ENCODE results near the gene ARID2.

- no peak for TF ChIP-seq SNAI1 (CRISPR knock-in tag; IDR thresholded peaks at IDR 0.05; ENCODE audit: borderline replicate concordance)
- TF ChIP-seq, protein P1, sequence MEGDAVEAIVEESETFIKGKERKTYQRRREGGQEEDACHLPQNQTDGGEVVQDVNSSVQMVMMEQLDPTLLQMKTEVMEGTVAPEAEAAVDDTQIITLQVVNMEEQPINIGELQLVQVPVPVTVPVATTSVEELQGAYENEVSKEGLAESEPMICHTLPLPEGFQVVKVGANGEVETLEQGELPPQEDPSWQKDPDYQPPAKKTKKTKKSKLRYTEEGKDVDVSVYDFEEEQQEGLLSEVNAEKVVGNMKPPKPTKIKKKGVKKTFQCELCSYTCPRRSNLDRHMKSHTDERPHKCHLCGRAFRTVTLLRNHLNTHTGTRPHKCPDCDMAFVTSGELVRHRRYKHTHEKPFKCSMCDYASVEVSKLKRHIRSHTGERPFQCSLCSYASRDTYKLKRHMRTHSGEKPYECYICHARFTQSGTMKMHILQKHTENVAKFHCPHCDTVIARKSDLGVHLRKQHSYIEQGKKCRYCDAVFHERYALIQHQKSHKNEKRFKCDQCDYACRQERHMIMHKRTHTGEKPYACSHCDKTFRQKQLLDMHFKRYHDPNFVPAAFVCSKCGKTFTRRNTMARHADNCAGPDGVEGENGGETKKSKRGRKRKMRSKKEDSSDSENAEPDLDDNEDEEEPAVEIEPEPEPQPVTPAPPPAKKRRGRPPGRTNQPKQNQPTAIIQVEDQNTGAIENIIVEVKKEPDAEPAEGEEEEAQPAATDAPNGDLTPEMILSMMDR (CRISPR knock-in tag; IDR thresholded peaks at IDR 0.05): no peak
- TF ChIP-seq YY1 (IDR thresholded peaks at IDR 0.05; ENCODE audit: insufficient read depth, insufficient replicate concordance, low read depth, low read length): no peak
- TF ChIP-seq REST (IDR thresholded peaks at IDR 0.05; ENCODE audit: borderline replicate concordance in 1 of 2, low read depth in 1 of 2, low read length in 2 of 2): no peak
- TF ChIP-seq, protein P2, sequence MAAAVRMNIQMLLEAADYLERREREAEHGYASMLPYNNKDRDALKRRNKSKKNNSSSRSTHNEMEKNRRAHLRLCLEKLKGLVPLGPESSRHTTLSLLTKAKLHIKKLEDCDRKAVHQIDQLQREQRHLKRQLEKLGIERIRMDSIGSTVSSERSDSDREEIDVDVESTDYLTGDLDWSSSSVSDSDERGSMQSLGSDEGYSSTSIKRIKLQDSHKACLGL (CRISPR knock-in tag; IDR thresholded peaks at IDR 0.05): no peak
- TF ChIP-seq ZNF260 (CRISPR knock-in tag; IDR thresholded peaks at IDR 0.05; ENCODE audit: borderline replicate concordance, low read depth): no peak
- no peak for TF ChIP-seq EZH2 (conservative IDR thresholded peaks at IDR 0.05; ENCODE audit: low read depth, low read length)
- TF ChIP-seq, protein P3, sequence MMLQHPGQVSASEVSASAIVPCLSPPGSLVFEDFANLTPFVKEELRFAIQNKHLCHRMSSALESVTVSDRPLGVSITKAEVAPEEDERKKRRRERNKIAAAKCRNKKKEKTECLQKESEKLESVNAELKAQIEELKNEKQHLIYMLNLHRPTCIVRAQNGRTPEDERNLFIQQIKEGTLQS (CRISPR knock-in tag; IDR thresholded peaks at IDR 0.05): no peak
- TF ChIP-seq REPIN1 (CRISPR knock-in tag; IDR thresholded peaks at IDR 0.05; ENCODE audit: borderline replicate concordance, low read depth): no peak
Observed at GRCh38 chr12:45731190-45731775, 1.8 kb downstream of the ARID2 start.

Measured in HepG2 (cell line).